ENCODE data around the gene TSHB. TPM values are rescaled to one million over a fixed set of nuclear protein-coding genes. Genes with fewer than 3 reads are reported as not detected.

Gene TSHB
- total RNA-seq, 1 donor from 2014 or later, result not detected

Other genes starting within 250 kb of the TSHB start
- 56.4 and 59.3 TPM in 2 replicates for gene SIKE1, start 249.1 kb upstream of the TSHB start, total RNA-seq
- gene SYCP1, start 175.0 kb upstream of the TSHB start, total RNA-seq, result not detected in 2 replicates
- 3.3 and 3.4 TPM in 2 replicates for gene TSPAN2, start 59.7 kb downstream of the TSHB start, total RNA-seq